IPS-18a (cell line): ENCODE results near the gene DKKL1.
"Not testable (repeated sequence)": the region's sequence is repeated elsewhere in the genome, so short reads cannot be mapped to it uniquely, and the experiment has no call there.

ENCODE experiments used
- H3K27ac ChIP-seq: one replicate; pipeline ENCODE4 v1.5.1; 2013; ENCODE audit warnings: low read length
- H3K27me3 ChIP-seq: one replicate; pipeline ENCODE4 v1.6.1; 2013; ENCODE audit warnings: mild to moderate bottlenecking, low read length; ENCODE audit not compliant: control insufficient read depth, insufficient read depth
- H3K36me3 ChIP-seq: one replicate; pipeline ENCODE4 v1.6.1; 2013; ENCODE audit warnings: low read depth, low read length; ENCODE audit not compliant: control insufficient read depth
- H3K4me1 ChIP-seq: one replicate; pipeline ENCODE4 v1.6.1; 2013; ENCODE audit warnings: low read depth, low read length; ENCODE audit not compliant: control insufficient read depth
- H3K4me3 ChIP-seq: one replicate; pipeline ENCODE4 v1.5.1; 2013; ENCODE audit warnings: low read length
- H3K9ac ChIP-seq: one replicate; pipeline ENCODE4 v1.6.1; 2013; ENCODE audit warnings: mild to moderate bottlenecking, low read length, moderate library complexity
- H3K9me3 ChIP-seq: one replicate; pipeline ENCODE4 v1.6.1; 2013; ENCODE audit warnings: low read depth, low read length; ENCODE audit not compliant: control insufficient read depth

DKKL1 gene

DNA sequence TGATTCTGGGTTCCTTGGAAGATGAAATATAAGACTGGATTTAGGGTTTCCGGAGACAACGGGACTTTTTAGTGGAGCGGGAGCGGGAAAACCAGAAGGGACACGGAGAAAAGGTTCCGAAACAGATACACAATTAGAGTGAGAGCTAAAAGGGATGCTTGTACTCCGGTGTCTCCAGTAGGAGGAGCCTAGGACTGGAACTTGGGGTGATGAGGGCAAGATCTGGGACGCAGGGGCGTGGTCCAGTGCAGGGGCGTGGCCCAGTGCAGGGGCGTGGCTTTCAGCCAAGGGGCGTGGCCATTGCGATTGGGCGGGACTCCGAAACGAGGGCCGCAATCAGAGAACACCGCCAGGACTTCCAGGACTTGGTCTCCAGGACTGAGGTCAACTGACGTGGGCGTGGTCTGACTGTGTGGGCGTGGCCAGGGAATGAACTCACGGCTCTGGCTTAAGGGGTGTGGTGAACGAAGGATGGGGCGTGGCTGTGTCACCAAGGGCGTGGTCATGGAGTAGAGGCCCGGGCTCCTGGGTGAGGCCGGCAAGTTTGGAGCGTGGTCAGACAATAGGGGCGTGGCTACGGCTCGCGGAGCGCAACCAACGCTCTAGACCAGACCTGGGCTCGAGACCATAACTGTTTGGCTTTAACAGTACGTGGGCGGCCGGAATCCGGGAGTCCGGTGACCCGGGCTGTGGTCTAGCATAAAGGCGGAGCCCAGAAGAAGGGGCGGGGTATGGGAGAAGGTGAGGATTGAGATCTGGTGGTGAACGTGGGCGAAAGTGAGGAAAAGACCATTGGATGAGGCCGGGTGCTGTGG lies at the start of gene DKKL1:
Gene DKKL1 (plus strand): TSS at position 610 of the 815 bp plus-strand sequence. CDS start 122 bp downstream, at position 732.
- H3K4me1 ChIP-seq, result no peaks in the 10 kb centered on the region
- H3K4me3 ChIP-seq, result peak within 1 kb of the TSS; percentile 95
- H3K36me3 ChIP-seq, result peaks cover 10% of the 10 kb centered on the region
- no peaks in the 10 kb centered on the region for H3K27me3 ChIP-seq
- H3K9ac ChIP-seq, result peak within 1 kb of the TSS; percentile 100
- no peak within 1 kb of the TSS for H3K27ac ChIP-seq
- no peaks in the 10 kb centered on the region for H3K9me3 ChIP-seq

DNA sequence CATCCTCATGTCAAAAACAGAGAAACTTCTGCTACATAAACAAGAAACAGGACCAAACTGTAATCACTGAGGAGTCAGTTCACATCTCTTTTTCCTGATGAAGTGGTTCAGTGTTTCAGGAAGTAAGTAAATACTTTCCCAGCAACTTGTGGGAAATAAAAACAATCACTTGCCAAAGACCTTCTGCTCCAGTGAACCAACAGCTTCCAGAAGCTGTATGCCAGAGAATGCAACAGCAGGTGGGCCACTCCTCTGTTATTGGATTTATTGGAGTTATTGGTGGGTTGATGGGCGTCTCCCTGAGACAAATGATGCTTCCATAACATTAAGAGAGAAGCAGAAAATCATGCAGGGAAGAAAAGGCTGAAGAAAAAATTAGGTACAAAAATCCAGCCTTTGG lies 48.6 kb upstream of the DKKL1 start:
- Histone ChIP-seq H3K4me3 (no peak overlapping the region), H3K27me3 (no peaks in the 10 kb centered on the region), H3K36me3 (no peaks in the 10 kb centered on the region), H3K9ac (no peak overlapping the region), H3K9me3 (peaks cover 6% of the 10 kb centered on the region), H3K4me1 (no peaks in the 10 kb centered on the region), H3K27ac (no peak overlapping the region)

DNA sequence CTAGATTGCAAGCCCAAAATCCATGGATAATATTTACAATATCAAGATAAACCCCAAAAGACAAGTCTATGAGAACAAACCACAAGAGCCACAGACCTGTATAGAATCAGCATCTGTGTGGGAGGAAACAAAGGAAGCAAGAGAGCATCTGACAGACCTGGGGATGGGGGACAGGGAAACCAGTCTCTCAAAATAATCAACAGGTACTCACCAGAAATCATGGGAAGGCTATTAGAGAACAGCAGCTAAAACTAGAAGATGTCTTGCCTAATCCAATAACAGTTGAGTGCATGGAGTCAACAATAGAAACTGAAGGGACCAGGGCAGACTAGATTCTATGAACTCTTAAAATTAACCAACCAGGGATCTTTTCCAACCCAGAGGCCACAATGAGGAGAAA lies 47.4 kb upstream of the DKKL1 start:
- Histone ChIP-seq H3K9ac (no peak overlapping the region), H3K4me1 (no peaks in the 10 kb centered on the region), H3K4me3 (no peak overlapping the region), H3K9me3 (peaks cover 11% of the 10 kb centered on the region), H3K27me3 (no peaks in the 10 kb centered on the region), H3K27ac (no peak overlapping the region), H3K36me3 (no peaks in the 10 kb centered on the region)

DNA sequence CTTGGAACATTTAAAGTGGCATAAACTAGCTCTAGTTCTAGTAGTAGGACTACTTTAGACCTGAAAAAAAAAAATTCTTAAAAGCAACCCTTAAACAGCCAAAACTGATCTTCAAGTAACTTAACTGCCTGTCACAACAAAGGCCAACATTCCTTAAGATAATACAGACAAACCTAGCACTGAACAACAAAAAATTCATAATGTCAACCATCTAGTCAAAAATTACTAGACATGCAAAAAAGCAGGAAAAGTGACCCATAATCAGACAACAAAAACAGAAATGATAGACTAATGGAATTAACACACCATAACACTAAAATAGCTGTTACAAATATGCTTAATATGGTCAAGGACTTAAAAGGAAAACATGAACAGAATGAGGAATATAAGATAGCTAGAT lies 45.4 kb upstream of the DKKL1 start:
- H3K36me3 ChIP-seq, result no peaks in the 10 kb centered on the region
- H3K4me3 ChIP-seq, result no peak overlapping the region
- no peak overlapping the region for H3K9ac ChIP-seq
- H3K4me1 ChIP-seq, result no peaks in the 10 kb centered on the region
- no peak overlapping the region for H3K27ac ChIP-seq
- no peaks in the 10 kb centered on the region for H3K27me3 ChIP-seq
- H3K9me3 ChIP-seq, result peaks cover 16% of the 10 kb centered on the region

DNA sequence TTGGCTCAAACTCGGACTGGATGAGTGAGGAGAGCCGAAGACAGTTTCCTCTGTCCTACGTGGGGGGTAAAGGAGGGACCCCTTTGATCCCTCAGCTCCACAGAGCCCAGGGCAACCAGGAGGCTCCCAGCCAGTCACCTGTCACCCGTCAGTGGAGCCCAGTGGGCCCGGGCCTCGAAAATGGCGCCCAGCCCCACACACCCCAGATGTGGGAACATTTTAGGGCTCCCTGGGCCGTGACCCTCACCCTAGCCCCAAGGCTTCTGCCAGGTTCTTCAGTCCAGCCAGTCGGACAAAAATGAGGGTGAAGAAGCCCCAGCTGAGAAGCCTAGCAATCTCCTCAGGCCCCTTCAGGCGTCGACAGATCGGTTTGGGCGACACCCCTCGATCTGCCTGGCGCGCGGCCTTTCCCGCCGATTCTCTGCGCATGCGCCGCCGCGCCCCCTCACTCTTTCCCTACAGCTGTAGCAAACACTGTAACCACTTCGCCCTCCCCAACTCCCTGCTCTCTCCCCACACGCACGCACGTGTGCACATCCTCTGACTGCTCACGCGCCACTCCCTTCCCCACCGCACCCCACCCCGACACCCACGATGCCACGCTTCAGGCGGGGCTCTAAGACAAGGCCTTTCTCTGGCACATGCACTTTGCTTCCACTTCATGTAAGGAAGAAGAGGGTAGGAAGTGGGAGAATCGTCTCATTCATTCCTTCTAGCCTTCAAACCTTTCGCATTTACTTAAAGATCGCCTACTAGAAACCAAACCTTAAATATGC lies 38.7 kb upstream of the DKKL1 start, which contains the start of gene SLC6A16:
Gene SLC6A16 (minus strand): TSS at position 391 of the 776 bp plus-strand sequence. CDS start 13,844 bp downstream, outside the sequence.
- H3K9me3 ChIP-seq, result peaks cover 10% of the 10 kb centered on the region
- no peaks in the 10 kb centered on the region for H3K4me1 ChIP-seq
- no peak within 1 kb of the TSS for H3K9ac ChIP-seq
- no peak within 1 kb of the TSS for H3K4me3 ChIP-seq
- H3K27ac ChIP-seq, result no peak within 1 kb of the TSS
- H3K27me3 ChIP-seq, result no peaks in the 10 kb centered on the region
- H3K36me3 ChIP-seq, result no peaks in the 10 kb centered on the region

DNA sequence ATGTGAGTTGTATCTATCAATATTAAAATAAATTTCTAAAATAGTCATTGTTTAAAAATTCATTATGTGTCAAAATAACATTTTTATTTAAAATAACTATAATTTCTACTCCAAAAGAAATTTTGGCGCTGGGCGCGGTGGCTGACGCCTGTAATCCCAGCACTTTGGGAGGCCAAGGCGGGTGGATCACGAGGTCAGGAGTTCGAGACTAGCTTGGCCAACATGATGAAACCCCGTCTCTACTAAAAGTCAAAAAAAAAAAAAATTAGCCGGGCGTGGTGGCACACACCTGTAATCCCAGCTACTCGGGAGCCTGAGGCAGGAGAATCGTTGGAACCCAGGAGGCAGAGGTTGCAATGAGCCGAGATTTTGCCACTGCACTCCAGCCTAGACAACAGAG lies 37.9 kb upstream of the DKKL1 start:
- H3K9me3 ChIP-seq, H3K27ac ChIP-seq, H3K4me1 ChIP-seq: not testable (repeated sequence)

DNA sequence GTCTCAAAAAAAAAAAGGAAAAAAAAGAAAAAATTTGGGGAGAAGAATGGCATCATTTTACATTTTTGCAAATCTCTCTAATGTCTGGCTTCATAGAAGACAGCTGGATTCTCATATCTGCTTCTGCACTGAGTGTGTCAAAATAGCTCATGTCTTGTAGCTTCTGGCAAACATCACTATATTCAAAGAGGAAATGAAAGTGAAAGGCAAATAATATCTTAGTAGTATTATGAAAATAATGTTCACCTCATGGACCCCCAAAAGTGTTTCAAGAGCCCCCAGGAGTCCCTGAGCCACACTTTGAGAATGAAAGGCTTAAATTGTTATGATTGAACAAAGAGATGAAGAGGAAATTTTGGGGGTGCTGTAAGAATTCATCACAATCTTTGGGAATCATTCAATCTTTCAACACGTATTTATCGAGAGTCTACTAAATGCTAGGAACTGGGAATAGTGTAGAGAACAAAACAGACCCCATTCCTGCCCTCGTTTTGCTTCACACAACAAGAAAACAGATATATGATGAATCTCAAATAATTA lies 37.4 kb upstream of the DKKL1 start:
- no peaks in the 10 kb centered on the region for H3K27me3 ChIP-seq
- no peaks in the 10 kb centered on the region for H3K36me3 ChIP-seq
- no peaks in the 10 kb centered on the region for H3K4me1 ChIP-seq
- no peak overlapping the region for H3K4me3 ChIP-seq
- H3K9ac ChIP-seq, result no peak overlapping the region
- H3K9me3 ChIP-seq, result peaks cover 5% of the 10 kb centered on the region
- no peak overlapping the region for H3K27ac ChIP-seq

More for the DNA sequence above, 37.9 kb upstream of the DKKL1 start:
- H3K4me3 ChIP-seq, H3K27me3 ChIP-seq, H3K9ac ChIP-seq, H3K36me3 ChIP-seq: not testable (repeated sequence)

DNA sequence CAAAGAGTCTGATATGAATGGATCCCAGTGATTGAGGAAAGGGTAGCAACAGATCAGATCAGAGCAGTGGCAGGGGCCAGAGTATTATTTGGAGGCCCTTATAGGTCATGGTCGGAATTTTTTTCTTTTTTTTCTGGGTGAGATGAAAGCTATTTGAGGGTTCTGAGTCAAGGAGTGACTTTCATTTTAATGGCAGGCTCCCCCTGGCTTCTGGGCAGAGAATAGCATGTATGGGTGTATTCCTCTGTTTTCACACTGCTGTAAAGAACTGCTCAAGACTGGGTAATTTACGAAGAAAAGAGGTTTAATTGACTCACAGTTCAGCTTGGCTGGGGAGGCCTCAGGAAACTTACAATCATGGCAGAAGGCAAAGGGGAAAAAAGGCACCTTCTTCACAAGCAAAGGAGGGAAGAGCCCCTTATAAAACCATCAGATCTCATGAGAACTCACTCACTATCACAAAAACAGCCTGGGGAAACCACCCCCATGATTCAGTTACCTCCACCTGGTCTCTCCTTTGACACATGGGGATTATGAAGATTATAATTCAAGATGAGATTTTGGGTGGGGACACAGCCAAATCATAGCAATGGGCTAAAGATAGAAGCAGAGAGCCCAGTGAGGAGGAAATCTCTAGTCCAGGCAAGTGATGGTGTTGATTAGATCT lies 35.7 kb upstream of the DKKL1 start:
- H3K4me3 ChIP-seq, result no peak overlapping the region
- H3K36me3 ChIP-seq, result no peaks in the 10 kb centered on the region
- H3K4me1 ChIP-seq, result no peaks in the 10 kb centered on the region

DNA sequence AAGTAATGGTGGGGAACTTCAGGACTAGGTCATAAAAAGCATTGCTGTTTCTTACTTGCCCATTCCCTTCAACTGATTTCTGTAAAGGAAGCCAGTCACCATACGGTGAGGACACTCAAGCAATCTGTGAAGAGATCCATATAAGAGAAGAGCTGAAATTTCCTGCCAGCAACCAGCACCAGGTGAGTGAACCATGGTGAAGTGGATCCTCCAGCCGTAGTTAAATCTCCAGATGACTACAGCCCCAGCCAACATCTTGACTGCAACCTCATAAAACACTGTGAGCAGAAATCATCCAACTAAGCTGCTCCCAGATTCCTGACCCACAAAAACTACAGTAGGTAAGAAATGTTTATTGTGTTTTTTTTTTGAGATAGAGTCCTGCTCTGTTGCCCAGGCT lies 34.9 kb upstream of the DKKL1 start:
- Histone ChIP-seq H3K4me1 (no peaks in the 10 kb centered on the region), H3K27me3 (no peaks in the 10 kb centered on the region), H3K36me3 (no peaks in the 10 kb centered on the region), H3K27ac (no peak overlapping the region), H3K9me3 (no peaks in the 10 kb centered on the region), H3K9ac (no peak overlapping the region), H3K4me3 (no peak overlapping the region)

More for the DNA sequence above, 35.7 kb upstream of the DKKL1 start:
- H3K9ac ChIP-seq, result no peak overlapping the region
- peaks cover under 1% of the 10 kb centered on the region for H3K9me3 ChIP-seq
- no peaks in the 10 kb centered on the region for H3K27me3 ChIP-seq
- H3K27ac ChIP-seq, result no peak overlapping the region

DNA sequence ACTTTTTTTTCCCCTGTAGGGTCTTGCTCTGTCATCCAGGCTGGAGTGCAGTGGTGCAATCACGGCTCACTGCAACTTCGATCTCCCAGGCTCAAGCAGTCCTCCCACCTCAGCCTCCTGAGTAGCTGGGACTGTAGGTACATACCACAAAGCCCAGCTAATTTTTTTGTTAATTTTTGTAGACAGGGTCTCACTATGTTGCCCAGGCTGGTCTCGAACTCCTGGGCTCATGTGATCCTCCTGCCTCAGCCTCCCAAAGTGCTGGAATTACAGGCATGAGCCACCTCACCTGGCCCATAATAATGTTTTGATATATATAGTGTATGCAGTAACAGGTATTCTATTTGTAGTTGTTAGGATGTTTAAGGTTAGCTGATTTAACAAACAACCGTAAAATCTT lies 32.5 kb upstream of the DKKL1 start:
- not testable (repeated sequence) for H3K36me3 ChIP-seq, H3K9me3 ChIP-seq, H3K27ac ChIP-seq, H3K27me3 ChIP-seq, H3K4me3 ChIP-seq, H3K4me1 ChIP-seq, H3K9ac ChIP-seq

DNA sequence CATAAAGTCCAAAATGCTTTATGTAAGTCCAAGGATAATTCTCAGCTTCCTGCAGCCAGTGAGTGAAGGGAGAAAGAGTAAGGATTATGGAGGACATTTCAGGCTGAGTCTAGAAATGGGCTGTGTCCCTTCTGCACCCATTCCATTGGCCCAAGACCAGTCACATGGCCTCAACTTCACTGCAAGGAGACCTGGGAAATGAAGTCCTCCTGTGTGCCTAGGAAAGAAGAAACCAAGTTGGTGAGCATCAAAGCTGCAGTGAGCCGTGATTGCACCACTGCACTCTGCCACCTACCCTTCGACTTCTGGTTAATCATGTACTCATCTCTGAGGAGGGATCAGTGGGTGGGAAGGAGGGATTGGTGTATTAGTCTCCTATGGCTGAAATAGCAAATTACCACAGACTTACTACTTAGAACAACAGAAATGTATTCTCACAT lies 32.0 kb upstream of the DKKL1 start:
- peaks cover 2% of the 10 kb centered on the region for H3K27me3 ChIP-seq
- no peaks in the 10 kb centered on the region for H3K36me3 ChIP-seq
- no peaks in the 10 kb centered on the region for H3K9me3 ChIP-seq
- H3K4me1 ChIP-seq, result no peaks in the 10 kb centered on the region
- H3K4me3 ChIP-seq, result no peak overlapping the region
- H3K9ac ChIP-seq, result no peak overlapping the region
- H3K27ac ChIP-seq, result no peak overlapping the region
